ENCODE measurements around the gene CRMP1.

- TF ChIP-seq POLR2A (IDR thresholded peaks at IDR 0.05; ENCODE audit: low read depth) (no peak), EP300 (IDR thresholded peaks at IDR 0.05) (no peak), POLR2AphosphoS5 (IDR thresholded peaks at IDR 0.05) (no peak)
- TF ChIP-seq, protein P1, sequence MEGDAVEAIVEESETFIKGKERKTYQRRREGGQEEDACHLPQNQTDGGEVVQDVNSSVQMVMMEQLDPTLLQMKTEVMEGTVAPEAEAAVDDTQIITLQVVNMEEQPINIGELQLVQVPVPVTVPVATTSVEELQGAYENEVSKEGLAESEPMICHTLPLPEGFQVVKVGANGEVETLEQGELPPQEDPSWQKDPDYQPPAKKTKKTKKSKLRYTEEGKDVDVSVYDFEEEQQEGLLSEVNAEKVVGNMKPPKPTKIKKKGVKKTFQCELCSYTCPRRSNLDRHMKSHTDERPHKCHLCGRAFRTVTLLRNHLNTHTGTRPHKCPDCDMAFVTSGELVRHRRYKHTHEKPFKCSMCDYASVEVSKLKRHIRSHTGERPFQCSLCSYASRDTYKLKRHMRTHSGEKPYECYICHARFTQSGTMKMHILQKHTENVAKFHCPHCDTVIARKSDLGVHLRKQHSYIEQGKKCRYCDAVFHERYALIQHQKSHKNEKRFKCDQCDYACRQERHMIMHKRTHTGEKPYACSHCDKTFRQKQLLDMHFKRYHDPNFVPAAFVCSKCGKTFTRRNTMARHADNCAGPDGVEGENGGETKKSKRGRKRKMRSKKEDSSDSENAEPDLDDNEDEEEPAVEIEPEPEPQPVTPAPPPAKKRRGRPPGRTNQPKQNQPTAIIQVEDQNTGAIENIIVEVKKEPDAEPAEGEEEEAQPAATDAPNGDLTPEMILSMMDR (IDR thresholded peaks at IDR 0.05) = no peak
Observed at GRCh38 chr4:5917672-5918071, 24.8 kb upstream of the CRMP1 start.

Measured in esophagus muscularis mucosa (tissue), 4 donors.